Inferior parietal cortex (tissue), 1 donor: Measurements from ENCODE around the gene GSG1L.
"Not testable (repeated sequence)": the region's sequence is repeated elsewhere in the genome, so short reads cannot be mapped to it uniquely, and the experiment has no call there.

Source experiments
- DNase-seq: peaks from one replicate; pipeline ENCODE4 v3.0.0-alpha.2; 2016; ENCODE audit errors: extremely low spot score

The GSG1L gene

DNA sequence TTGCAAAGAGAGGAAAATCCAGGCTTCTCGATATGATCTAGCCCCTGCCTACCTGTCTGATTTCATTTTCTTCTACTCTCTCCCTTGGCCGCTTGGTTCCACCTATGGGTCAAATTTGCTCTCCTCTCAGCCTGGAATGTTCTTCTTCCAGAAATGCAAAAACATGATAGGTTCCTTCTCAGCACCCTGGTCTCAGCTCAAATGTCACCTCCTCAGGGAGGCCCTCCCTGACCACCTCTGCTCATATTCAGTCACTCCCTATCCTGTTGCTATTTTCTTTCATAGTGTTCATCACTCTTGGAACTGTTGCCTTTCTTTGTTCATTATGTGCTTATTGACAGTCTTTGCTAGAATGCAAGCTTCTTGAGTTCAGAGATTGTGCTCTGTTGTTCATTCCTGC lies 305.0 kb downstream of the GSG1L start:
- no peak for DNase-seq

DNA sequence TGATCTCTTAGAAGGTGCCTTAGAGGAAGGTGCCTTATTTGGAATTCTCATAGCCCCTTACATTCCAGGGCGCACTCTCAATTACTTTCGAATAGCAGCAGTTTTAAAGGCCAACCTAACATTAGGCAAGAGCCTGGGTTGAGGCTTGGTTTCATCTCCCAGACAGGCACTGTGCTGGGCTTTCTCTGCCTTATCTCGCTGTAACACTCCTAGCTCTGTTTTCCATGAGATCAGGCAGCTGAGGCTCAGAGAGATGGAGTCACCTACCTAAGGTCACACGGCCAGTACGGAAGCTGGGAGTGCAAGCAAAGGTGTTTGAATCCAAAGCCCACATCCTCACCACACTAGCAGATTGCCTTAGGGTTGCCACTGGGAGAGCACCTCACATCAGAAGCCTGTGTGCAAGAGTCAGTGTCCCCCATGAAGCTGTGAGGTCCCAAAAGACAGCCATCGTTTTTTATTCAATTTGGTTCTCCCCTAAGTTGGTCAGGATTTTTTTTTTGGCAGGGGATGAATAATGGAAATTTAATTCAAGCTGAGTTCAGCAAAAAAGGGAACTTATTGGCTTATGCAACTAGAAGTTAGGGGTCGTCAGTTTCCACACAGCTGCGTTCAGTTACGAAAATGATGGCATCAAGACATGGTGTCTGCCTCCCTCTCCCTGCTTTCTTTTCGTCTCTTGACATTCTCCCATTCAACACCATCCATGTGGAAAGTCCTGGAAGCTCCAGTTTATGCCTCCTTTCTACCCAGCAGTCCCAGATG lies 307.1 kb downstream of the GSG1L start:
- DNase-seq, result no peak

DNA sequence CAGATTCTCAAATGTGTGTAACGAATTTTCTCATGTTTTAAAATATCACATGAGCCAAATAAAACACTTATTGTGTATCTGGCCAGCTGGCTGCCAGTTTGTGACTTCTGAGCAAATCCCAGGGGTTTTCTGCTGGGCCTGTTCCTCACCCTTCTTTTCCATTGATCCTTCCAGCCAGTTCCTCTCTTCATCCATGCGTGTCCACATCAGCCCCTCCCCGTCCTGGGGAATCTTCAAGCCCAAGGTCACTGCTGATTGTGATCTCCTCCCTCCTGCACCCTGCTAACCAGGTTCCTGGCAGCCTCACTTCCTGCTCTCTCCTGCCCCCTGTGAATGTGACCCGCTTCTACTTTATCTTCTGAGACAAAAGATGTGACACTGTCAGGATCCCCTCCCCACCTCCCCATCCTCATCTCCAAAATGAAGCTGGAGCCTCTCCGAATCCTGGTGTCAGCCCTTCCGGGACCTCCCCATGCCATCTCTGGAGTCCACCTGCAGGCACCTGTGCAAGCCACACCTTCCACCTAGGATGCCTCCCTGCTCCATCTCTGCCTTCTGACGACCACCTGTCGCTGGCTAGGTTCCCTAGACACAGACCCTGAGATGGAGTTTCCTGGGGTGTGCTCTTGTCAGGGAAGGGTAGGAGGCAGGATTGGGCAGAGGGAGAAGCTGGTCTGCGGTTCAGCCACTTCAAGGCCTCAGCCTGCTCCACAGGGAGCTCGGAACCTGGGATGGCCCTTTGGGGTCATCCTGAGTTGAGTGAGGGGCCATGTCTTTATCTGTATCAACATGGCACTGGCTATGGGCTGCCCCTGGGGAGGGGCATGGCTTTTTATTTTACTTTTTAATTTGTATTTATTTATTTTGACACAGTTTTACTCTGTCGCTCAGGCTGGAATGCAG lies 308.5 kb downstream of the GSG1L start:
- DNase-seq, result no peak

GRCh38 chr16:27753563-27753962 lies 310.0 kb downstream of the GSG1L start:
- no peak for DNase-seq

- no peak for DNase-seq
These were observed 311.3 kb downstream of the GSG1L start for GRCh38 chr16:27752241-27752640.

DNA sequence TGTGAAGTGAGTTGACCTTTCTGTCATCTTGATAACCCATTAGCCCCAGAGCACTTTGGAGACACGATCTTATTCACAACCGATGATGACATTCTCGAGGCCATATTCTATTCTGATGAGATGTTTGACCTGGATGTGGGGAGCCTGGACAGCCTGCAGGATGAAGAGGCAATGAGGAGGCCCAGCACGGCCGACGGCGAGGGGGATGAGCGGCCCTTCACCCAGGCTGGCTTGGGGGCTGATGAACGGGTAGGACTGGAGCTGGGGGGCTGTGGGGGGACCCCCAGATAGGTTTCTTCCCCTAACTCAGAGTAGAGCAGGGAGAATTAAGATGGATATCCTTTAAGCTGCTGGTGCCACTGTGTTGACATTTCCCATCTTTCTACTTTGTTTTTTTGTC lies 311.8 kb downstream of the GSG1L start:
- DNase-seq, result no peak

- no peak for DNase-seq
These were observed 312.3 kb downstream of the GSG1L start for GRCh38 chr16:27751233-27751632.

DNA sequence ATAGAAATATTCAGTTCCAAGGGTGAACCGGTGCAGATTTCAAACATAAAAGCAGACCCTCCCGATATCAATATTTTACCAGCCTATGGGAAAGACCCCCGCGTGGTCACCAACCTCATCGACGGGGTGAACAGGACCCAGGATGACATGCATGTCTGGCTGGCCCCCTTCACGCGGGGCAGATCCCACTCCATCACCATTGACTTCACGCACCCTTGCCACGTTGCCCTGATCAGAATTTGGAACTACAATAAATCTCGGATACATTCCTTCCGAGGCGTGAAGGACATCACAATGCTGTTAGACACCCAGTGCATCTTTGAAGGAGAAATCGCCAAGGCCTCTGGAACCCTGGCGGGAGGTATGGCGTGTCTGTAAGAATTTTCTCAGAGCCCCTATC lies 313.6 kb downstream of the GSG1L start:
- DNase-seq, result no peak

DNA sequence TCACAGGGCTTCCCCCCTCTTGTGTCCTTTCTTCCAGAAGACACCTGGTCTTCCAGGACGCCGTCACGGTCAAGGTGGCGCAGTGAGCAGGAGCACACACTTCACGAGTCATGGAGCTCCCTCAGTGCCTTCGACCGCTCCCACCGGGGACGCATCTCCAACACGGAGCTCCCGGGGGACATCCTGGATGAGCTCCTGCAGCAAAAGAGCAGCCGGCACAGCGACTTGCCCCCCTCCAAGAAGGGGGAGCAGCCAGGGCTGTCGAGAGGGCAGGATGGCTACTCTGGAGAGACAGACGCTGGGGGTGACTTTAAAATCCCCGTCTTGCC lies 314.0 kb downstream of the GSG1L start:
- no peak for DNase-seq

DNA sequence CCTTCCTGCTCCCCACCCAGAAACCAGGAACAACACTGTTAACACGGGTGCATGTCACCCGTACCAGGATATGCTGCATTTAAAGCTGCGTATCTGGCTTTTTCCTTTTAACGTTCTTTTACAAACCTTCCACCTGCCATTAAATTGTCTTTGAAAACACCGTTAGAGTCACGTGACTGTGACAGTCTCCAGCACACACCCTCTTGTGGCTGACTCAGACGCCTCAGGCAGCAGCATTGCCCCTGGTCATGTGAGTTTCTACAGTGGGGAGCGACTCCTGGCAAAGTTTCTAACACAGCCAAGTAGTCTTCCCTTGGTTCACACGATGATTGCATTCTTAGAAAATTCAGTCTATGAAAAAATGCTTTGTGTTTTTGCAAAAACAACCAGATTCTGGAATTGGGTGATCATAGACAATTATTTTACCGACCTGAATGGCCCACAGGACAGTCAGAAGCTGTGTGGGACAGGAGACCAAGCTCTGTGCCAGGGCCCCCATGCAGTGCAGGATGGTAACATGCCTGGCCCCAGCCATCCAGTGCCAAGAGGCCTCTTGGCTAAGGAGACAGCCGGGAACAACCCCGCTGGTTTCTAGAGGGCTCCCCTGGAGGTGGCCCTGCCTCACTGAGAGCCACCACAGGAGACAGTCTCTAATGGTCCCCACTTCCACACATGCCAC lies 314.5 kb downstream of the GSG1L start:
- no peak for DNase-seq

DNA sequence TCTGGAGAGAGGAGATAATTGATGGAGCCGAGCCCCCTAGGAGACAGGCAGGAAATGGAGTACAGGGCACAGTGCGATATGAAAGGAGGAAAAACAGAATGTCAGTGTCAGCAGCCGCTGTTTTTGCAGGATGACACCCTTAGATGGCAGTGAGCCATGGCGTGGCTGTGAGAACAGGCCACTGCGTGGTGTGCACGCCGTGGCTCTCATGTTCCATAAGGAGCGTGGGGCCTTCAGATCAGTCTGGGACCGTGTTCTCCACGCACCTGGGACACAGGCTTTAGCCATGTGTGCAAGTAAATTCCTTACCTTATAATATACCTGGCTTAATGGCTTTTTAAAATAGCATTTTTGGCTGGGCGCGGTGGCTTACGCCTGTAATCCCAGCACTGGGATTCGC lies 315.6 kb downstream of the GSG1L start:
- no peak for DNase-seq

GRCh38 chr16:27746076-27746855 lies 317.2 kb downstream of the GSG1L start:
- no peak for DNase-seq

DNA sequence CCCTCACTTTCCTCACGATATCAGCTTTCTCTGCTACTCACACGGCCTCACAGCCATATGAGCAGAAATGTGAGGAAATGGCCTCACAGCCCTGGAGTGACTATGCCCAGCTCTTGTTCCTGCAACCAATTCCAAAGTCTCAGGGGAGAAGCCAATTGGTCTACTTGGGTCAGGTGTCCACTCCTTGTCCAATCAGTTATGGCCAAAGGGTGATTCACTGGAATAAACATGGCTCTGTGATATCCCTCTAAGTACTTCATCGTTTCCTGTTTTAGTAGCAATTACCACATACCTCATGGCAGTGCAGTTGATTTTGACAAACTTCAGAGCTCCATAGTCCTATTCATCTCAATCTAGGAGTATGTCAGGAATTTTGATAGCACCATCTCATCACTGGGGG lies 318.2 kb downstream of the GSG1L start:
- no peak for DNase-seq

DNA sequence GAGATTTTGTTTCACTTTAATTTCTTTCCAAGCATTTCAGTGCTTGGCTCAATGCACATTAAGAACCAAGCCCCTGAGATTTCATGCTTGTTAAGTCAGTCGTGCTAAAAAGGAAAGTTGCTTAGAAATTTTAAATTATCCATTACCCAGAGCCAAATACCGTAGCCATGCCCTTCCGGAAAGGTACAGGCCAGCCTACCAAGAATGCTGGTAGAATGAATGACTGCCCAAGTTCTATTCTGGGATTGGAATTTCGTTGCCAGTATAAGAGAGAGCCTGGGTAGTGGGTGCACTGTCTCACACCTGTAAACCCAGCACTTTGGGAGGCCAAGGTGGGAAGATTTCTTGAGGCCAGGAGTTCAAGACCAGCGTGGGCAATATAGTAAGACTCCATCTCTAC lies 319.6 kb downstream of the GSG1L start:
- no peak for DNase-seq

DNA sequence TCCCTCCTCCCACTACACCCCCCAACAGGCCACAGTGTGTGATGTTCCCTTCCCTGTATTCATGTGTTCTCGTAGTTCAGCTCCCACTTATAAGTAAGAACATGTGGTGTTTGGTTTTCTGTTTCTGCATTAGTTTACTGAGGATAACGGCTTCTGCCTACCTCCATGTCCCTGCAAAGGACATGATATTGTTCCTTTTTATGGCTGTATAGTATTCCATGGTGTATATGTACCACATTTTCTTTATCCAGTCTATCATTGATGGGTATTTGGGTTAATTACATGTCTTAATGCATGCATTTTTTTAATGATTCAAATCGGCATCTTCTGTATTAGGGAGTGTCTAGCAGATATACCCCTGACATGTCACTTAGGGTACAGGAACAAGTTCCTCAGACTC lies 320.5 kb downstream of the GSG1L start:
- not testable (repeated sequence) for DNase-seq

DNA sequence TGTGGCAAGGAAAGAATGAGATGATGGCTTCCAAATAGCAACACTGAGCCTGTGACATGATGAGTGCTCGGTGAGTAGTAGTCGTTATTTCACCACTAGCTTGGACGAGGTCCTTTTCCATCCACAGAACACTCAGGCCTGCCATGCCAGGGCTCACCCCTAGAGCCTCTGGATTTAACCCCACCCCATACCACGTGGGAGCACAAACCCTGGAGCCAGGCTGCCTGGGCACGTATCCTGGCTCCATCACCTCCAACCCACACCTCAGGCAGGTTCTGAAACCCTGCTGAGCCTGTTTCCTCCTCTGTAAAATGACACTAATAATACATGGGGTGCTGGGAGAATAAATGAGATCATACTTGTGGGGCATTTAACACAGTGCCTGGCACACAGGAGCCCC lies 321.2 kb downstream of the GSG1L start:
- DNase-seq, result no peak

GRCh38 chr16:27740496-27741201 lies 322.9 kb downstream of the GSG1L start:
- no peak for DNase-seq

- DNase-seq, result no peak
These were observed 323.7 kb downstream of the GSG1L start for GRCh38 chr16:27739606-27740357.

DNA sequence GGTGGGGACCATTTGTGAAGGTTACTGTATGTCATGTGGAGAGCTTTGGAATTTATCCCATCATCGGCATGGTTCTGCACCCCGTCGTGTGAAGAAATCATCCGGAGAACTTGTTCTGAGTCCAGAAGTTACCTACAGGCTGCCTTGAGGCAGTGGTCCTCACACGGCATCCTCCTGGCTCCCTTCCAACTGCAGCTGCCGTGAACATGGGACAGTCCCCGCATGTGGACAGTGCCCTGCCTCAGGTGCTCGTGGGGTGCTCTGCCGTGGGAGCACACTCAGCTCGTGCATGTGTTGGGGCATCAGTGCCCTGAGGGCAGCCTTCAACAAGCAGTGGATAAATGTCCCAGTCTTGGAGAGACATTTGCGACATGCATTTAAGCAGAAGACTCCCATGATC lies 324.9 kb downstream of the GSG1L start:
- no peak for DNase-seq
